Body of pancreas (tissue), 4 donors: ENCODE measurements around the gene KIF6. TPM values are rescaled to one million over a fixed set of nuclear protein-coding genes. Genes with fewer than 3 reads are reported as not detected.

Experiments
- ATAC-seq: fragments of 150-250 bp; one replicate; pipeline ENCODE4 v1.9.1; 2016
- DNase-seq, 4 donors: peaks; one replicate each; pipeline ENCODE4 v3.0.0-alpha.2; 2019
- H3K27ac ChIP-seq, 4 donors: fragments of 200-600 bp; sonication (generic); 1 replicate in 3 of 4; 2 replicates in 1 of 4; pipeline versions ENCODE4 v1.5.1 to v1.6.1; 2016 to 2019; ENCODE audit warnings: mild to moderate bottlenecking in 1 of 4, mixed read lengths in 1 of 4, moderate library complexity in 1 of 4
- H3K27me3 ChIP-seq, 2 donors: fragments of 200-600 bp; sonication (generic); one replicate each; pipeline ENCODE4 v1.6.0; 2016; ENCODE audit warnings: mild to moderate bottlenecking in 1 of 2
- H3K36me3 ChIP-seq, 2 donors: fragments of 200-600 bp; sonication (generic); replicated peaks in 1 of 2; 2 replicates each; pipeline ENCODE4 v1.5.1; 2016; ENCODE audit warnings: low read depth in 2 of 2; ENCODE audit not compliant: insufficient read depth in 1 of 2
- H3K4me1 ChIP-seq: fragments of 200-600 bp; sonication (generic); one replicate; pipeline ENCODE4 v1.6.0; 2016
- H3K4me3 ChIP-seq, 2 donors: fragments of 200-600 bp; sonication (generic); 1 replicate in 1 of 2; 2 replicates in 1 of 2; pipeline ENCODE4 v1.5.1; 2016 to 2019
- H3K9me3 ChIP-seq, 3 donors: fragments of 200-600 bp; sonication (generic); 1 replicate in 2 of 3; 2 replicates in 1 of 3; pipeline ENCODE4 v1.5.1; 2016
- POLR2A ChIP-seq, 3 donors: fragments of 450-650 bp; IDR thresholded peaks; one replicate each; pipeline ENCODE4 v1.6.1; 2016; ENCODE audit warnings: antibody characterized with exemption in 3 of 3, mild to moderate bottlenecking in 2 of 3
- WGBS, 2 donors: methylation state at CpG; one replicate each; pipeline ENCODE4 v1.1.5; 2017; 5-methylcytosine and 5-hydroxymethylcytosine counted together
- intact Hi-C: fragments of 100-400 bp; cut with DNase I; formaldehyde crosslinking; loops from one replicate; pipeline ENCODE4 v1.15.1; 2023
- total RNA-seq, 2 donors: library from RNA; depleted of rRNA; stranded (reverse); fragments of >200 nt; gene quantifications; one replicate each; pipeline ENCODE4 v1.1.0, GENCODE V29; 2016
- TF ChIP-seq, protein P1 (sequence below), 7 experiments: fragments of 450-650 bp in 4 of 7; fragments of 200-600 bp in 3 of 7; sonication (generic) in 3 of 7; IDR thresholded peaks; one replicate each; pipeline ENCODE4 v1.5.1; 2016 to 2019; ENCODE audit warnings: antibody characterized with exemption in 7 of 7

KIF6 gene
- total RNA-seq, 2 donors from 2014 or later, result not detected

DNA sequence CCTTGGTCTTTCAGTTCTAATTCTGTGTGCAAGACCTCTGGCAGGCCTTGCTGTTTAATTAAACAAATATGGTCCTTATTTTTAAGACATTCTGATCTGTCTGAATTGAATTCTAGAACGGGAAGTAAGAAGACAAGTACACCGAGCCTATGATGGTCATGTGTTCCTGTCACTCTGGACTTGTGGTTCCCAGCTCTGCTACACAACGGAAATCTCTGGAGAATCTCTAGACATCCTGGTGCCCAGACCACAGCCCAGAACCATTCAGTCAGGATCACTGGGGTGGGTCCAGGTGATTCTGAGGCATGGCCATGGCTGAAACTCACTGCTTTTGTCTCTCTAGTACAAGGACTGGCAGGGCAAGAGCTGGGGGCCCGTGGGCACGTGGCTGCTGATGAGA, 386.8 kb downstream of the KIF6 start:
- ATAC-seq, result no peak
- intact Hi-C loops, result no loop called here
- Histone ChIP-seq H3K9me3 (no peaks in the 10 kb centered on the region), H3K4me1 (peaks cover 30% of the 10 kb centered on the region), H3K4me3 (no peak overlapping the region), H3K27me3 (no peaks in the 10 kb centered on the region), H3K27ac (peak overlapping the region in 1 of 4 donors; percentile 64), H3K36me3 (no peaks in the 10 kb centered on the region)
- no peak for DNase-seq
- TF ChIP-seq POLR2A (IDR thresholded peaks at IDR 0.05), result no peak
- TF ChIP-seq, protein P1, sequence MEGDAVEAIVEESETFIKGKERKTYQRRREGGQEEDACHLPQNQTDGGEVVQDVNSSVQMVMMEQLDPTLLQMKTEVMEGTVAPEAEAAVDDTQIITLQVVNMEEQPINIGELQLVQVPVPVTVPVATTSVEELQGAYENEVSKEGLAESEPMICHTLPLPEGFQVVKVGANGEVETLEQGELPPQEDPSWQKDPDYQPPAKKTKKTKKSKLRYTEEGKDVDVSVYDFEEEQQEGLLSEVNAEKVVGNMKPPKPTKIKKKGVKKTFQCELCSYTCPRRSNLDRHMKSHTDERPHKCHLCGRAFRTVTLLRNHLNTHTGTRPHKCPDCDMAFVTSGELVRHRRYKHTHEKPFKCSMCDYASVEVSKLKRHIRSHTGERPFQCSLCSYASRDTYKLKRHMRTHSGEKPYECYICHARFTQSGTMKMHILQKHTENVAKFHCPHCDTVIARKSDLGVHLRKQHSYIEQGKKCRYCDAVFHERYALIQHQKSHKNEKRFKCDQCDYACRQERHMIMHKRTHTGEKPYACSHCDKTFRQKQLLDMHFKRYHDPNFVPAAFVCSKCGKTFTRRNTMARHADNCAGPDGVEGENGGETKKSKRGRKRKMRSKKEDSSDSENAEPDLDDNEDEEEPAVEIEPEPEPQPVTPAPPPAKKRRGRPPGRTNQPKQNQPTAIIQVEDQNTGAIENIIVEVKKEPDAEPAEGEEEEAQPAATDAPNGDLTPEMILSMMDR (IDR thresholded peaks at IDR 0.05), result no peak
- 57 to 67% methylated on average over 2 to 5 of the region's 5 CpGs for WGBS, 2 donors

DNA sequence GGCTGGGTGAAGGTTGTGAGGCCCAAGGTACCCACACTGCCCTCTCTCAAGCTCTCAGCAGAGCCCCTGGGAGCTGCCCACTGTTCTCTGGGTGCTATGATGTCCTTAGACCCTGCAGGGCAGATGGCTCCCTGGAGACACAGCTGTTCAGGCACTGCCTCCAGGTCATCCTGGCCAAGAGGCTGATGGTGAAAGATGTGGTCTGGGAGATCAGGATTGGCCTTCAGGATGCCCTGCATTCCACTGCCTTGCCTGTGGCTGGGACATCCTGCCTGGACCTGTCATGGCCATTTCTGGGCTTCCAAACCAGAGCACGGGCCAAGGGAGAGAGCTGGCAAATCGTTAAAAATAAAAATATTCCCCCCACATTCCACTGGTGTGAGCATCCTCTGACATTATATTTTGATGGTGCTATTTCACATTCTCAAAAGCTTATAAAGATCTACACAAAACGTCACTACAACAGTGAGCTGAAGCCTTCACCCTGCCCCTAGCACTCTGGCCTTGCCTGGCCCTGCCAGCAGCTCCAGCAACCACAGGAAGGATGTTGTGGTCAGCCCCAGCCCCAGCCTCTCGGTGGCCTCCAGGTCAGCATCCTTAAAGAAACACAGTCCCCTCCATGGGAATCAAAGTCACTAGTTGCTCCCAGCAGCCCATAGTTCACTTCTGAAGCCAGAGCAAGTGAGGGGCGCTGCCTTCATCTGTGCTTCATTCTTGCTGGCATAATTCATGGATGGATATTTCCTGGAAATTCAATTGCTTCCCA, 389.2 kb downstream of the KIF6 start:
- no peak for ATAC-seq
- no peak overlapping the region for H3K27ac ChIP-seq
- no peak for DNase-seq

DNA sequence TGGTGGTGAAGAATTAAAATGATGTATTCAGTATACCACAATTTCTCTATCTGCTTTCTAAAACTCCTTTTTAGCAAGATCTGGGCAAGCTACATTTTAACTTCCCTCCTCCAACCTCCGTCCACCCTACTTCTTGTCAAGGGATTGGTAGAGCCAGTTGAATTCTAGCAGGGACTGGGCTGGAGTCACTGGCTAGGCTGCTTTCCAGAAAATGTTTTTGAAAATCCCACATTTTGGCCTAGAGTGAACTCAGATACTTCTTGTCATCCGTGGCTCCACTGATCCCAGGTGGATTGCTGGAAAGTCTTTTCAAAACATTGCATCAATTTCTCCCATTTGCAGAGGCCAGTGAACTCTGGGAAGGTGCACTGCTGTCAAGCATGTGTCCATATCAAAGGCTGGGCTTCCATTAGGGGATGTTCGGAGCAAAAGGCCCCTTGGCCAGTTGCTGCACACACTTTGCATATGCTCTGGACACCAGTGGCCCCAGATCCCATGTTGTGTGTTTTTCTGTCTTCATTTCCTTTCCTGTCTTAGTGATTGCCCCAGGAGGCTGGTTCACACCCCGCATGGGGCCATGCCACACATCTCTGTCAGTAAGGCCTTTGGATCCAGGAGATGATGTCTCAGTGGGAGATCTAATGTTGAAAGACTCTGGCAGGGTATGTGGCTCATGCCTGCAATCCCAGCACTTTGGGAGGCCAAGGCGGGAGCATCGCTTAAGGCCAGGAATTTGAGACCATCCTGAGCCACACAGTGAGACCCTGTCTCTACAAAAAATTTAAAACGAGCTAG, 391.4 kb downstream of the KIF6 start:
- Histone ChIP-seq H3K4me1 (peaks cover 5% of the 10 kb centered on the region), H3K4me3 (no peak overlapping the region), H3K36me3 (no peaks in the 10 kb centered on the region), H3K9me3 (no peaks in the 10 kb centered on the region), H3K27me3 (no peaks in the 10 kb centered on the region), H3K27ac (no peak overlapping the region)
- 85 to 93% methylated on average over 7 of the region's 7 CpGs for WGBS, 2 donors
- intact Hi-C loops, result no loop called here
- ATAC-seq, result no peak
- TF ChIP-seq, protein P1 (IDR thresholded peaks at IDR 0.05), result no peak
- TF ChIP-seq POLR2A (IDR thresholded peaks at IDR 0.05), result no peak
- DNase-seq, result no peak

More for the DNA sequence above, 389.2 kb downstream of the KIF6 start:
- 61 to 89% methylated on average over 5 of the region's 5 CpGs for WGBS, 2 donors
- Histone ChIP-seq H3K27me3 (no peaks in the 10 kb centered on the region), H3K4me1 (peaks cover 21% of the 10 kb centered on the region), H3K36me3 (no peaks in the 10 kb centered on the region), H3K4me3 (no peak overlapping the region), H3K9me3 (no peaks in the 10 kb centered on the region)
- TF ChIP-seq, protein P1 (IDR thresholded peaks at IDR 0.05), result no peak
- no peak for TF ChIP-seq POLR2A (IDR thresholded peaks at IDR 0.05)
- intact Hi-C loops, result no loop called here

DNA sequence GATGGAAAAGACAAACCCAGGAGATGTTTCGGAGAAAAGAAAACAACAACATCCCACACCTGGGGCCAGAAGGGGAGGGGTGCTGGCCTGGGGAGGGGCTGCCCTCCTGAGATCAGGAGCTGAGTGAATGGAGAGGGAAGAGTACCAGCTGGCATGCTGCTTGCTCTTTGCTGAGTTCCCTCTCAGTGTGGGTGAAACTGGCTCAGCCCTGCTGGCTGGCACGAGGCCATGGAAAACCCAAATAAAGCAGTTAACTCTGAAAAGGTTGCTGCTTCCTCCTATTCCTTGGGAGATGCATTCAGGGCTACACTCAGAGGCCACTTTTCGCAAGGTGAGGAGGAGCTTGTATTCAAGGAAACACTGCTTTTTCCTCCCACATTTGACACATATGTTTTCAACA, 394.7 kb downstream of the KIF6 start:
- Histone ChIP-seq H3K27ac (no peak overlapping the region), H3K4me3 (no peak overlapping the region), H3K4me1 (peaks cover 8% of the 10 kb centered on the region), H3K9me3 (no peaks in the 10 kb centered on the region), H3K36me3 (no peaks in the 10 kb centered on the region), H3K27me3 (no peaks in the 10 kb centered on the region)
- ATAC-seq, result no peak
- intact Hi-C loops, result no loop called here
- TF ChIP-seq, protein P1 (IDR thresholded peaks at IDR 0.05), result no peak
- no peak for TF ChIP-seq POLR2A (IDR thresholded peaks at IDR 0.05)
- WGBS, 2 donors, result 54 to 66% methylated on average over 3 of the region's 3 CpGs
- DNase-seq, result peak in 3 of 4 donors; percentile 55 to 64 (median 56)
